ENCODE results near the gene ELP2.

ELP2 gene

GRCh38 chr18:36217348-36217747 lies 87.6 kb downstream of the ELP2 start:
- no peak overlapping the region for H2BK120ac ChIP-seq (ENCODE audit: low read depth, low read length)
- no peak overlapping the region for H2BK12ac ChIP-seq (ENCODE audit: low read length in 2 of 2)
- H3K27me3 ChIP-seq (ENCODE audit: control insufficient read depth in 1 of 2, insufficient read depth in 1 of 2, low read length in 2 of 2), result no peaks in the 10 kb centered on the region
- no peak for DNase-seq
- no peak overlapping the region for H3K23ac ChIP-seq (ENCODE audit: low read length in 2 of 2)
- no peak overlapping the region for H2AFZ ChIP-seq (ENCODE audit: low read depth, low read length)
- no peak overlapping the region for H2AK5ac ChIP-seq (ENCODE audit: low read length, severe bottlenecking)
- no peak overlapping the region for H3K4me3 ChIP-seq (ENCODE audit: insufficient read depth in 1 of 2, low read depth in 1 of 2, low read length in 2 of 2)
- H3K4me2 ChIP-seq (ENCODE audit: low read length, poor library complexity, severe bottlenecking), result no peak overlapping the region
- H3K36me3 ChIP-seq (ENCODE audit: control insufficient read depth in 1 of 2, insufficient read depth in 2 of 2, low read depth in 1 of 2, low read length in 2 of 2), result peaks cover 30 to 33% of the 10 kb centered on the region in 2 experiments
- no peak overlapping the region for H4K8ac ChIP-seq (ENCODE audit: low read length)
- no peak overlapping the region for H3K4ac ChIP-seq (ENCODE audit: low read depth in 1 of 2, low read length in 2 of 2)
- H3K79me1 ChIP-seq (replicated peaks; ENCODE audit: low read length, poor library complexity, severe bottlenecking), result peaks cover 2% of the 10 kb centered on the region
- H3K9me3 ChIP-seq (ENCODE audit: control insufficient read depth, low read length), result no peaks in the 10 kb centered on the region
- H4K91ac ChIP-seq (ENCODE audit: low read length), result no peak overlapping the region
- no peak overlapping the region for H2BK15ac ChIP-seq (ENCODE audit: low read depth, poor library complexity, severe bottlenecking)
- no peak overlapping the region for H3K9ac ChIP-seq (ENCODE audit: low read length)
- no peak overlapping the region for H3K14ac ChIP-seq (ENCODE audit: low read length in 2 of 2)
- no peak overlapping the region for H3K18ac ChIP-seq (ENCODE audit: low read depth in 1 of 2, low read length in 2 of 2)
- 84% methylated on average over 2 of the region's 3 CpGs for WGBS
- no peak overlapping the region for H2BK5ac ChIP-seq (ENCODE audit: low read depth, low read length, poor library complexity, severe bottlenecking)
- H3K4me1 ChIP-seq (ENCODE audit: control insufficient read depth, insufficient read depth, low read depth, low read length), result peaks cover 5% of the 10 kb centered on the region
- H3K27ac ChIP-seq (ENCODE audit: low read length, poor library complexity, severe bottlenecking), result no peak overlapping the region

GRCh38 chr18:36229188-36229587 lies 99.5 kb downstream of the ELP2 start:
- WGBS, result no CpG with 5 or more reads among the region's 1 CpG
- no peak overlapping the region for H4K91ac ChIP-seq (ENCODE audit: low read length)
- no peak overlapping the region for H3K27ac ChIP-seq (ENCODE audit: low read length, poor library complexity, severe bottlenecking)
- peaks cover 4% of the 10 kb centered on the region for H3K79me1 ChIP-seq (replicated peaks; ENCODE audit: low read length, poor library complexity, severe bottlenecking)
- H3K14ac ChIP-seq (ENCODE audit: low read length in 2 of 2), result no peak overlapping the region
- no peak overlapping the region for H3K4ac ChIP-seq (ENCODE audit: low read depth in 1 of 2, low read length in 2 of 2)
- no peak overlapping the region for H2BK15ac ChIP-seq (ENCODE audit: low read depth, poor library complexity, severe bottlenecking)
- H2AFZ ChIP-seq (ENCODE audit: low read depth, low read length), result no peak overlapping the region
- H3K18ac ChIP-seq (ENCODE audit: low read depth in 1 of 2, low read length in 2 of 2), result no peak overlapping the region
- no peak overlapping the region for H3K23ac ChIP-seq (ENCODE audit: low read length in 2 of 2)
- H3K4me2 ChIP-seq (ENCODE audit: low read length, poor library complexity, severe bottlenecking), result no peak overlapping the region
- peaks cover 16 to 35% of the 10 kb centered on the region in 2 experiments for H3K36me3 ChIP-seq (ENCODE audit: control insufficient read depth in 1 of 2, insufficient read depth in 2 of 2, low read depth in 1 of 2, low read length in 2 of 2)
- H3K4me1 ChIP-seq (ENCODE audit: control insufficient read depth, insufficient read depth, low read depth, low read length), result no peaks in the 10 kb centered on the region
- no peak overlapping the region for H3K4me3 ChIP-seq (ENCODE audit: insufficient read depth in 1 of 2, low read depth in 1 of 2, low read length in 2 of 2)
- H3K9ac ChIP-seq (ENCODE audit: low read length), result no peak overlapping the region
- H2BK12ac ChIP-seq (ENCODE audit: low read length in 2 of 2), result no peak overlapping the region
- no peaks in the 10 kb centered on the region for H3K27me3 ChIP-seq (ENCODE audit: control insufficient read depth in 1 of 2, insufficient read depth in 1 of 2, low read length in 2 of 2)
- no peak overlapping the region for H2AK5ac ChIP-seq (ENCODE audit: low read length, severe bottlenecking)
- H2BK120ac ChIP-seq (ENCODE audit: low read depth, low read length), result no peak overlapping the region
- H3K9me3 ChIP-seq (ENCODE audit: control insufficient read depth, low read length), result peaks cover 39% of the 10 kb centered on the region
- DNase-seq, result no peak
- H2BK5ac ChIP-seq (ENCODE audit: low read depth, low read length, poor library complexity, severe bottlenecking), result no peak overlapping the region
- no peak overlapping the region for H4K8ac ChIP-seq (ENCODE audit: low read length)
